Glutamatergic neuron (in vitro differentiated cells): ENCODE results near the gene GLRA2. TPM values are rescaled to one million over a fixed set of nuclear protein-coding genes. Genes with fewer than 3 reads are reported as not detected.

Experiments used
- DNase-seq: peaks from one replicate; pipeline ENCODE4 v3.0.0; 2022
- H3K27ac Mint-ChIP-seq: one replicate; pipeline ENCODE4 v1.8.0; 2020; ENCODE audit warnings: mild to moderate bottlenecking, mixed read lengths, inconsistent platforms; ENCODE audit not compliant: unreplicated experiment
- H3K27me3 Mint-ChIP-seq: one replicate; pipeline ENCODE4 v1.8.0; 2020; ENCODE audit warnings: mild to moderate bottlenecking, moderate library complexity, mixed read lengths, inconsistent platforms; ENCODE audit not compliant: unreplicated experiment
- H3K36me3 Mint-ChIP-seq: one replicate; pipeline ENCODE4 v1.8.0; 2020; ENCODE audit warnings: mild to moderate bottlenecking, mixed read lengths, inconsistent platforms; ENCODE audit not compliant: unreplicated experiment
- H3K4me1 Mint-ChIP-seq: one replicate; pipeline ENCODE4 v1.8.0; 2020; ENCODE audit warnings: mild to moderate bottlenecking, low read depth, mixed read lengths, inconsistent platforms; ENCODE audit not compliant: unreplicated experiment
- H3K4me3 Mint-ChIP-seq: one replicate; pipeline ENCODE4 v1.8.0; 2020; ENCODE audit warnings: mild to moderate bottlenecking, mixed read lengths, inconsistent platforms; ENCODE audit not compliant: unreplicated experiment
- H3K9me3 Mint-ChIP-seq: one replicate; pipeline ENCODE4 v1.8.0; 2020; ENCODE audit warnings: mild to moderate bottlenecking, moderate library complexity, mixed read lengths, inconsistent platforms; ENCODE audit not compliant: unreplicated experiment
- total RNA-seq: library from RNA; stranded (reverse); fragmentation: NEBNext Ultra II Directional; extraction: Animal tissue kit (Norgen Biotek cat#: 25700); gene quantifications from one replicate; pipeline ENCODE4 v1.2.1, GENCODE V29; 2021; ENCODE audit not compliant: unreplicated experiment
- TF ChIP-seq, protein P1 (sequence below): fragments of 200-600 bp; sonication (generic); IDR thresholded peaks from one replicate; pipeline ENCODE4 v1.5.0; 2021; ENCODE audit not compliant: partially characterized antibody, unreplicated experiment

Gene GLRA2
- total RNA-seq, 1 donor from 2014 or later, result 1.9 TPM

DNA sequence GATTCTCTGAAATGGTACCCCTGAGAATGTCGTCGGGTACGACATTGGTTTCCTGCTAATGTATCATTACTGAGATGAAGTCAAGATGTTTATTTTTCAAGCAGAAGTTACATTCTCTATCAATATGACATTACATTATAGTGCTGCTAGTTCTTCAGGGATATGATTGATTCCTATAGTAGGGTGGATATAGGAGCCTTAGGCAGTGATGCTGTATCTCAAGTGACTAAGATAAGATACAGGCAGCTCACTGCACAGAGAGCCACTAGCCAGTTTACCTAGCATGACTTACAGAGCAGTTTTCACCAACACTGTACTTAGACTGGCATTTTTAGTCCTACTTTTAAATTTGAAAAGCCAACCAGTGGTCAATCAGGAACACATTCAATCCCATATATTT lies 188.6 kb downstream of the GLRA2 start:
- peaks cover 4% of the 10 kb centered on the region for H3K4me1 Mint-ChIP-seq
- TF ChIP-seq, protein P1, sequence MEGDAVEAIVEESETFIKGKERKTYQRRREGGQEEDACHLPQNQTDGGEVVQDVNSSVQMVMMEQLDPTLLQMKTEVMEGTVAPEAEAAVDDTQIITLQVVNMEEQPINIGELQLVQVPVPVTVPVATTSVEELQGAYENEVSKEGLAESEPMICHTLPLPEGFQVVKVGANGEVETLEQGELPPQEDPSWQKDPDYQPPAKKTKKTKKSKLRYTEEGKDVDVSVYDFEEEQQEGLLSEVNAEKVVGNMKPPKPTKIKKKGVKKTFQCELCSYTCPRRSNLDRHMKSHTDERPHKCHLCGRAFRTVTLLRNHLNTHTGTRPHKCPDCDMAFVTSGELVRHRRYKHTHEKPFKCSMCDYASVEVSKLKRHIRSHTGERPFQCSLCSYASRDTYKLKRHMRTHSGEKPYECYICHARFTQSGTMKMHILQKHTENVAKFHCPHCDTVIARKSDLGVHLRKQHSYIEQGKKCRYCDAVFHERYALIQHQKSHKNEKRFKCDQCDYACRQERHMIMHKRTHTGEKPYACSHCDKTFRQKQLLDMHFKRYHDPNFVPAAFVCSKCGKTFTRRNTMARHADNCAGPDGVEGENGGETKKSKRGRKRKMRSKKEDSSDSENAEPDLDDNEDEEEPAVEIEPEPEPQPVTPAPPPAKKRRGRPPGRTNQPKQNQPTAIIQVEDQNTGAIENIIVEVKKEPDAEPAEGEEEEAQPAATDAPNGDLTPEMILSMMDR, result no peak
- H3K9me3 Mint-ChIP-seq, result peaks cover 1% of the 10 kb centered on the region
- H3K27ac Mint-ChIP-seq, result no peak overlapping the region
- no peaks in the 10 kb centered on the region for H3K36me3 Mint-ChIP-seq
- no peaks in the 10 kb centered on the region for H3K27me3 Mint-ChIP-seq
- no peak for DNase-seq
- H3K4me3 Mint-ChIP-seq, result no peak overlapping the region

DNA sequence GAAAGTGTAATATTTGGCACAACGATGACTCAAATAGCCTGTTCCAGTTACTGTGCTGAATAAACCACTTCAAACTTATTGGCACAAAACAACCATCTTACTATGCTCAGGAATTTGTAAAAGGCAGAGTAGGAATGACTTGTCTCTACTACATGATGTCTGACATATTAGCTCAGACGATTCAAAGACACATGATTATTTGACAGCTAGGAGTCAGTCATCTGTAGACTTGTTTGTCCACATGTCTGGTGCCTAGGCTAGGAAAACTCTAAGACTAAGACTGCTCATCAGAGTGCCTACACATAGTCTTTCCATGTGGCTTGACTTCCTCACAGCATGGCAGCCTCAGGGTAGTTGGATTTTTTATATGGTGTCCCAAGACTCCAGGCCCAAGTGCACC lies 189.1 kb downstream of the GLRA2 start:
- no peaks in the 10 kb centered on the region for H3K27me3 Mint-ChIP-seq
- H3K36me3 Mint-ChIP-seq, result no peaks in the 10 kb centered on the region
- peaks cover 1% of the 10 kb centered on the region for H3K9me3 Mint-ChIP-seq
- H3K4me3 Mint-ChIP-seq, result no peak overlapping the region
- TF ChIP-seq, protein P1, result no peak
- H3K4me1 Mint-ChIP-seq, result peaks cover 4% of the 10 kb centered on the region
- no peak for DNase-seq
- no peak overlapping the region for H3K27ac Mint-ChIP-seq

DNA sequence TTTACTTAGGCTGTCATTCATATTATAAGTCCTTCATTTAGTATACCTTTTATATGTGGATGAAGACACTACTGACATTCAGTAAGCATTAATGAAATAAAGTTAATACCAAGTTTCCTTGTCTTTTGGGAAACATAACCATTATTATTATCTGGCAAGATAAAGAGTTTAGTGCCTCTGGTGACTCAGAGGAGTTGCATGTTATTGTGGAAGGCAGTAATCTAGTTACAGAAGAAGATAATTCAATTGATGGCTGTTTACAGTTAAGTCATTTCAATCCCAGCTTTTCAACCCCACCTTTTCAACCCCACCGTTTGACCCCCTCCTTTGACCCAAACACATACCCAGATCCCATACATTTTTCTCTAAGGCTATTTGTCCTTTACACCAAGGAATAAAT lies 199.7 kb downstream of the GLRA2 start:
- peaks cover 1% of the 10 kb centered on the region for H3K9me3 Mint-ChIP-seq

DNA sequence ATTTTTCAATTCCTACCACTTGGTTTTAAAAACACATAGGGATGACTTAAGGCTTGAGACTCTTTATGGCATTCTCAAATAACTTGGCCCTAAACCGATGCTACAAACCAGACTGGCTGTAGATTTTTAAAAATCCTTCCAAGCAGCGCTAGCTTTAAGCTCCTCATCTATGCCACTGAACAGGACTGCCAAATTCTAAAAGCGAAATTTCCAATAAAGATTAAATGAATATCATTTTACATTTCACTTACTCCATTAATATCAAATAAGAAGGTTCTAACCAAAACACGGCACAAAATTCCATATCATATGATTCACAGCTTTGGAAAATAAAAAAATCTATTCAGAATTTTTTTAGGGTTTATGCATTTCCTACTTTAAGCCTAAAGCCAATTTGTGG lies 209.3 kb downstream of the GLRA2 start:
- no peak for DNase-seq
- TF ChIP-seq, protein P1, result no peak
- H3K4me1 Mint-ChIP-seq, result no peaks in the 10 kb centered on the region
- no peak overlapping the region for H3K4me3 Mint-ChIP-seq
- H3K9me3 Mint-ChIP-seq, result no peaks in the 10 kb centered on the region
- H3K27me3 Mint-ChIP-seq, result no peaks in the 10 kb centered on the region
- H3K36me3 Mint-ChIP-seq, result no peaks in the 10 kb centered on the region
- no peak overlapping the region for H3K27ac Mint-ChIP-seq

More for the DNA sequence above, 199.7 kb downstream of the GLRA2 start:
- Mint-ChIP-seq H3K4me1 (no peaks in the 10 kb centered on the region), H3K36me3 (no peaks in the 10 kb centered on the region), H3K27me3 (no peaks in the 10 kb centered on the region), H3K4me3 (no peak overlapping the region), H3K27ac (no peak overlapping the region)
- TF ChIP-seq, protein P1, result no peak
- no peak for DNase-seq

- H3K27ac Mint-ChIP-seq, result no peak overlapping the region
- TF ChIP-seq, protein P1, result no peak
- no peaks in the 10 kb centered on the region for H3K9me3 Mint-ChIP-seq
- no peaks in the 10 kb centered on the region for H3K4me1 Mint-ChIP-seq
- H3K36me3 Mint-ChIP-seq, result no peaks in the 10 kb centered on the region
- DNase-seq, result no peak
- H3K27me3 Mint-ChIP-seq, result no peaks in the 10 kb centered on the region
- no peak overlapping the region for H3K4me3 Mint-ChIP-seq
These were observed 224.1 kb downstream of the GLRA2 start for GRCh38 chrX:14753441-14753840.
